Measurements from ENCODE around the gene SEC24D.

DNA sequence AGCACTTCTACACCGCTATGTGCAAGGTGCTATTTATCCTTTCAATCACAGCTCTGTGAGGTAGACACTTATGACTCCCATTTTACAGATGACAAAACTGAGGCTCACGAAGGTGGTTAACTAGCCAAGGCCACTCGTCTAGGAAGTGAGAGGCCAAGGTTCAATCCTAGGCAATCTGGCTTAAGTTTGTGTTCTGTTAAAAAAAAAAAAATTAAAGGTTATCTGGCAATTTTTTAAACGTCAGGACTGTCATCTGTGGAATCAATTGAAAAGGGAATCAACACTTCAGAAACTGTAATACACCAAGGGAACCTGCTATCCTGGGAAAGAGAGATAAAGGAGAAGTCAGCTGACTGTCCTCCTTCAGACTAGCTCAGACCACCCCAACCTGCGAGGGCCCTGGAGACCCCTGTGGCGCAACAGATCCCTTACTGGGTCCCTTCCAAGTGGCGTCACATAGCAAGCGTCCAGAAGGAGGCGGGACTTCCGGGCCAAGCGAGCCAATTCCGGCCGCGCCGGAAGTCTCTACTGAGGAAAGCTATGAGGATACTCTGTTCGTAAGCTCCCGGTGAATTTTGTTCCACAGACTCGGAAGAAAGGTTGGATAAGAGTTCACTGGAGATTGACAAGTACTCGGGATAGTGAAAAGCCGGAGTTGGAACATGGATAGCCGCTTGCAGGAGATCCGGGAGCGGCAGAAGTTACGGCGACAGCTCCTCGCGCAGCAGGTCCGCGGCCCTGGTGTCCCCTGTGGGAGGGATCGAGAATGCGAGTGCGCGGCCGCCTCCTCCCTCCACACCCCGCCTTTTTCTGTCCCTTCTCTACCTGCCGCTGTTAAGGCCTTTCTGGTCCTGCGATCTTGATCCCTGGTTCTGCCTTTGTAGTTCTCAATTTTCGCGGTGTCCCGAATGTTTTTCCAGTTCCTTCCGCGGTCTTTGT, 150.8 kb downstream of the SEC24D start, which contains the start of gene METTL14:
- TF ChIP-seq, protein P1, sequence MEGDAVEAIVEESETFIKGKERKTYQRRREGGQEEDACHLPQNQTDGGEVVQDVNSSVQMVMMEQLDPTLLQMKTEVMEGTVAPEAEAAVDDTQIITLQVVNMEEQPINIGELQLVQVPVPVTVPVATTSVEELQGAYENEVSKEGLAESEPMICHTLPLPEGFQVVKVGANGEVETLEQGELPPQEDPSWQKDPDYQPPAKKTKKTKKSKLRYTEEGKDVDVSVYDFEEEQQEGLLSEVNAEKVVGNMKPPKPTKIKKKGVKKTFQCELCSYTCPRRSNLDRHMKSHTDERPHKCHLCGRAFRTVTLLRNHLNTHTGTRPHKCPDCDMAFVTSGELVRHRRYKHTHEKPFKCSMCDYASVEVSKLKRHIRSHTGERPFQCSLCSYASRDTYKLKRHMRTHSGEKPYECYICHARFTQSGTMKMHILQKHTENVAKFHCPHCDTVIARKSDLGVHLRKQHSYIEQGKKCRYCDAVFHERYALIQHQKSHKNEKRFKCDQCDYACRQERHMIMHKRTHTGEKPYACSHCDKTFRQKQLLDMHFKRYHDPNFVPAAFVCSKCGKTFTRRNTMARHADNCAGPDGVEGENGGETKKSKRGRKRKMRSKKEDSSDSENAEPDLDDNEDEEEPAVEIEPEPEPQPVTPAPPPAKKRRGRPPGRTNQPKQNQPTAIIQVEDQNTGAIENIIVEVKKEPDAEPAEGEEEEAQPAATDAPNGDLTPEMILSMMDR (IDR thresholded peaks at IDR 0.05), result no peak
- TF ChIP-seq ZFX (IDR thresholded peaks at IDR 0.05; ENCODE audit: borderline replicate concordance), result no peak
